Loucy (cell line): ENCODE data around the gene SFTPB.

Experiments
- H2AFZ ChIP-seq: fragments of 200-600 bp; sonication (generic); 2 replicates; pipeline ENCODE4 v1.6.0; 2016; ENCODE audit warnings: antibody characterized with exemption, mild to moderate bottlenecking, low read length, moderate library complexity
- H3F3A ChIP-seq: fragments of 200-600 bp; 2 replicates; pipeline ENCODE4 v1.6.0; 2016; ENCODE audit warnings: antibody characterized with exemption, low read depth, mild to moderate bottlenecking
- H3K27me3 ChIP-seq: fragments of 200-600 bp; sonication (generic); 2 replicates; pipeline ENCODE4 v1.6.1; 2014; ENCODE audit warnings: low read length, mild to moderate bottlenecking; ENCODE audit not compliant: insufficient read depth, poor library complexity, severe bottlenecking
- H3K36me3 ChIP-seq: fragments of 200-600 bp; sonication (generic); 2 replicates; pipeline ENCODE4 v1.6.1; 2016; ENCODE audit warnings: low read length; ENCODE audit not compliant: insufficient read depth
- H3K4me1 ChIP-seq: fragments of 200-600 bp; sonication (generic); 2 replicates; pipeline ENCODE4 v1.5.1; 2014; ENCODE audit warnings: low read length, mild to moderate bottlenecking; ENCODE audit not compliant: insufficient read depth, poor library complexity, severe bottlenecking
- H3K4me2 ChIP-seq: fragments of 200-600 bp; sonication (generic); 2 replicates; pipeline ENCODE4 v1.6.0; 2014; ENCODE audit warnings: antibody characterized with exemption, low read length, low read depth, mild to moderate bottlenecking; ENCODE audit not compliant: poor library complexity, severe bottlenecking
- H3K4me3 ChIP-seq: fragments of 200-600 bp; sonication (generic); 2 replicates; pipeline ENCODE4 v1.5.1; 2014; ENCODE audit warnings: low read length, mild to moderate bottlenecking, mixed read lengths; ENCODE audit not compliant: poor library complexity, severe bottlenecking
- H3K79me2 ChIP-seq: fragments of 200-600 bp; sonication (generic); 2 replicates; pipeline ENCODE4 v1.6.1; 2014; ENCODE audit warnings: low read length; ENCODE audit not compliant: insufficient read depth
- H3K9ac ChIP-seq: fragments of 200-600 bp; sonication (generic); 2 replicates; pipeline ENCODE4 v1.6.0; 2014; ENCODE audit warnings: mild to moderate bottlenecking, low read depth, low read length, moderate library complexity; ENCODE audit not compliant: poor library complexity, severe bottlenecking
- H3K9me2 ChIP-seq: fragments of 200-600 bp; sonication (generic); replicated peaks from 2 replicates; pipeline ENCODE4 v1.6.1; 2016; ENCODE audit warnings: low read depth, low read length, mixed read lengths
- H3K9me3 ChIP-seq: fragments of 200-600 bp; sonication (generic); 2 replicates; pipeline ENCODE4 v1.6.1; 2014; ENCODE audit warnings: mild to moderate bottlenecking, antibody characterized with exemption, low read length, low read depth; ENCODE audit not compliant: insufficient read depth
- H4K20me1 ChIP-seq: fragments of 200-600 bp; sonication (generic); 2 replicates; pipeline ENCODE4 v1.6.0; 2014; ENCODE audit warnings: antibody characterized with exemption, low read length, mild to moderate bottlenecking; ENCODE audit not compliant: insufficient read depth, poor library complexity, severe bottlenecking
- EZH2phosphoT487 ChIP-seq: fragments of 200-600 bp; IDR thresholded peaks from 2 replicates; pipeline ENCODE4 v1.6.1; 2018; ENCODE audit warnings: antibody characterized with exemption, mild to moderate bottlenecking, moderate library complexity, borderline replicate concordance
- TF ChIP-seq, protein P1 (sequence below): fragments of 200-600 bp; sonication (generic); conservative IDR thresholded peaks from 2 replicates; pipeline ENCODE4 v1.5.1; 2014; ENCODE audit warnings: mild to moderate bottlenecking, antibody characterized with exemption, low read length

The SFTPB gene

DNA sequence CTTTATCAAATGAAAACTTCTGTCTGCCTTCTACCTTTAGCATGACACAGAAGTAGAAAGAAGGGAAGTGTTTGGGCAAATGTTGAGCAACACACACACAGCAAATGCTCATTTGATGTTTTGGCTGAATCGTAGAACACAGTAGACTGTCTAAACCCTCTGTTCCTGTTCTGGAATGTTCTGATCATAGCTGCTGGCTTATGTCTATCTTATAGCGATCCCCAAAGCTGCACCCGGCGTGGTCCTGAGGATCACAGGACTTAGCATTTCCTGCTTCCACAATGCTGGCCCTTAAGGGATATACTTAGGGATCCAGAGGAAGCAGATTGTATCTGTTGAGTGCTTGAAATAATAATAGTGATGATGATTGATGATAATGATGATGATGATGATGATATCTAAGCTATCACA is 41.4 kb upstream of the SFTPB start:
- Histone ChIP-seq H3K9me2 (no peaks in the 10 kb centered on the region), H3K4me3 (no peak overlapping the region), H3K27me3 (no peaks in the 10 kb centered on the region), H3K4me2 (no peak overlapping the region), H3K36me3 (no peaks in the 10 kb centered on the region), H3K9me3 (no peaks in the 10 kb centered on the region), H3K79me2 (no peaks in the 10 kb centered on the region), H3K4me1 (peaks cover 8% of the 10 kb centered on the region), H2AFZ (0 out of 2 replicates have a peak overlapping the region, but pooled peaks have one; percentile 6), H4K20me1 (no peaks in the 10 kb centered on the region), H3K9ac (no peak overlapping the region), H3F3A (no peaks in the 10 kb centered on the region)
- TF ChIP-seq, protein P1, sequence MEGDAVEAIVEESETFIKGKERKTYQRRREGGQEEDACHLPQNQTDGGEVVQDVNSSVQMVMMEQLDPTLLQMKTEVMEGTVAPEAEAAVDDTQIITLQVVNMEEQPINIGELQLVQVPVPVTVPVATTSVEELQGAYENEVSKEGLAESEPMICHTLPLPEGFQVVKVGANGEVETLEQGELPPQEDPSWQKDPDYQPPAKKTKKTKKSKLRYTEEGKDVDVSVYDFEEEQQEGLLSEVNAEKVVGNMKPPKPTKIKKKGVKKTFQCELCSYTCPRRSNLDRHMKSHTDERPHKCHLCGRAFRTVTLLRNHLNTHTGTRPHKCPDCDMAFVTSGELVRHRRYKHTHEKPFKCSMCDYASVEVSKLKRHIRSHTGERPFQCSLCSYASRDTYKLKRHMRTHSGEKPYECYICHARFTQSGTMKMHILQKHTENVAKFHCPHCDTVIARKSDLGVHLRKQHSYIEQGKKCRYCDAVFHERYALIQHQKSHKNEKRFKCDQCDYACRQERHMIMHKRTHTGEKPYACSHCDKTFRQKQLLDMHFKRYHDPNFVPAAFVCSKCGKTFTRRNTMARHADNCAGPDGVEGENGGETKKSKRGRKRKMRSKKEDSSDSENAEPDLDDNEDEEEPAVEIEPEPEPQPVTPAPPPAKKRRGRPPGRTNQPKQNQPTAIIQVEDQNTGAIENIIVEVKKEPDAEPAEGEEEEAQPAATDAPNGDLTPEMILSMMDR, result no peak
- no peak for TF ChIP-seq EZH2phosphoT487

DNA sequence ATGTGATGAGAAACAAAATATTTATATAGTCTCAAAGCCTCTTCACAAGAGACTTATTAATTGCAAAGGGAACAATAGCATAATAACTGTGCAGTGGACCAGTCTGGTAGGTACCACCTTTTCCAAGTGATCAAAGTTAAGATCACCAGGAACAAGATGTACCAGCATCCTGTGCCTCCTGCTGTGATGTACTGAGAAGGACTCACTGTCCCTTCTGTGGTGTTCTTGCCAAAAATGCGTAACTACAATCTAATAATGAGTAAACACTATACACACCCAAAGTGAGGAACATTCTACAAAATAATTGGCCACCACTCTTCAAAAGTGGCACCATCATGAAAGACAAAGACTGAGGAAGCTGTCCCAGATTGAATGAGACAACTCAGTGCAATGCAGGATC is 40.6 kb upstream of the SFTPB start:
- Histone ChIP-seq H3K4me2 (no peak overlapping the region), H3K4me1 (peaks cover 8% of the 10 kb centered on the region), H4K20me1 (no peaks in the 10 kb centered on the region), H3K79me2 (no peaks in the 10 kb centered on the region), H3F3A (no peaks in the 10 kb centered on the region), H3K9ac (no peak overlapping the region), H3K27me3 (no peaks in the 10 kb centered on the region), H3K36me3 (no peaks in the 10 kb centered on the region), H3K9me2 (no peaks in the 10 kb centered on the region), H3K4me3 (no peak overlapping the region), H2AFZ (no peak overlapping the region), H3K9me3 (no peaks in the 10 kb centered on the region)
- TF ChIP-seq, protein P1, result no peak
- no peak for TF ChIP-seq EZH2phosphoT487

DNA sequence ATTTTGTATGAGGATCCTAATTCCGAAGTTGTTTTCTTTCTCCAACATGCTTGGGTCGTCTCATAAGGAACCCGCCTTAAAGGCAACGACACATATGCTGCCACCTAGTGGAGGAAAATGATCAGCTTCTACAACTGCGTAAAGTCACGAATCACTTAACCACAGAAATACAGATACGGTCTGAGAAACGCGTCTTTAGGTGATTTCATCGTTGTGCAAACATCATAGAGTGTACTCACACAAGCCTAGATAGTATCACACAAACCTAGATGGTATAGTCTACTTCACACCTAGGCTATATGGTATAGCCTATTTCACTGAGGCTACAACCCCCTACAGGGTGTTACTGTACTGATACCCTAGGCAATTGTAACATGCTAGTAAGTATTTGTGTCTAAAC is 39.3 kb upstream of the SFTPB start:
- no peaks in the 10 kb centered on the region for H3K9me2 ChIP-seq
- no peaks in the 10 kb centered on the region for H3F3A ChIP-seq
- no peaks in the 10 kb centered on the region for H3K9me3 ChIP-seq
- H3K4me2 ChIP-seq, result peak overlapping the region; percentile 40
- H3K79me2 ChIP-seq, result no peaks in the 10 kb centered on the region
- H3K4me3 ChIP-seq, result no peak overlapping the region
- H2AFZ ChIP-seq, result peak overlapping the region; percentile 86
- H3K27me3 ChIP-seq, result no peaks in the 10 kb centered on the region
- no peak overlapping the region for H3K9ac ChIP-seq
- H3K4me1 ChIP-seq, result peaks cover 8% of the 10 kb centered on the region
- no peaks in the 10 kb centered on the region for H3K36me3 ChIP-seq
- TF ChIP-seq, protein P1, result peak; percentile 95
- no peak for TF ChIP-seq EZH2phosphoT487
- H4K20me1 ChIP-seq, result no peaks in the 10 kb centered on the region
